Measurements from ENCODE around the gene SENP1.

DNA sequence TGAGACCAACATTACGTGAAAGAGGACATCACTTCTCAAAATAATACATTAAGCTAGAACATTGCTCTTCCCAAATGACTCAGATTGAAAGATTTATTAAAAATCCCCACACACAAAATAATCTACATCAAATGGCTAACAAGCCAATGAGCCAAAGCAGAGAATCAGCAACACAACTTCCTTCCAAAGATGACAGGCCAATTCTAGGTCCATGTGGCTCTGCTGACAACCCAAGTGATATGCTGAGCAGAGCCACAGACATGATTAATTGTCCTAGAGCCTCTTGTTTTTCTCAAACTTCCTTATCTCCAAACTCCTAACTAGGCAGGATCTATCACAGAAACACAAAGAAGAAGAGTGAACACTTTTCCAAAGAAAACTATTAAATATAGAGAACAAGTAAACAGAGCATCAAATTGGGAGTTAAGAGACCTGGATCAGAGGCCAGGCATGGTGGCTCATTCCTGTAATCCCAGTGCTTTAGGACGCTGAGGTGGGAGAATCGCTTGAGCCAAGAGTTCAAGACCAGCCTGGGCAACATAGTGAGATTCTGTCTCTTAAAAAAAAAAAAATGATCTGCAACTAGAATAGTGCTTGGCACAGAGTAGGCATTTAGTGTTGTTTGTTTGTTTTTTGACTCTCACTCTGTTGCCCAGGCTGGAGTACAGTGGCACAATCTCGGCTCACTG lies 38.5 kb downstream of the SENP1 start:
- TF ChIP-seq, protein P1, sequence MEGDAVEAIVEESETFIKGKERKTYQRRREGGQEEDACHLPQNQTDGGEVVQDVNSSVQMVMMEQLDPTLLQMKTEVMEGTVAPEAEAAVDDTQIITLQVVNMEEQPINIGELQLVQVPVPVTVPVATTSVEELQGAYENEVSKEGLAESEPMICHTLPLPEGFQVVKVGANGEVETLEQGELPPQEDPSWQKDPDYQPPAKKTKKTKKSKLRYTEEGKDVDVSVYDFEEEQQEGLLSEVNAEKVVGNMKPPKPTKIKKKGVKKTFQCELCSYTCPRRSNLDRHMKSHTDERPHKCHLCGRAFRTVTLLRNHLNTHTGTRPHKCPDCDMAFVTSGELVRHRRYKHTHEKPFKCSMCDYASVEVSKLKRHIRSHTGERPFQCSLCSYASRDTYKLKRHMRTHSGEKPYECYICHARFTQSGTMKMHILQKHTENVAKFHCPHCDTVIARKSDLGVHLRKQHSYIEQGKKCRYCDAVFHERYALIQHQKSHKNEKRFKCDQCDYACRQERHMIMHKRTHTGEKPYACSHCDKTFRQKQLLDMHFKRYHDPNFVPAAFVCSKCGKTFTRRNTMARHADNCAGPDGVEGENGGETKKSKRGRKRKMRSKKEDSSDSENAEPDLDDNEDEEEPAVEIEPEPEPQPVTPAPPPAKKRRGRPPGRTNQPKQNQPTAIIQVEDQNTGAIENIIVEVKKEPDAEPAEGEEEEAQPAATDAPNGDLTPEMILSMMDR (IDR thresholded peaks at IDR 0.05) = no peak
- TF ChIP-seq POLR2A (IDR thresholded peaks at IDR 0.05) = no peak
